WI38 (cell line): ENCODE measurements around the gene PRAC1.

ENCODE experiments used
- H3K4me3 ChIP-seq: 2 replicates; pipeline ENCODE4 v1.5.1; 2011; ENCODE audit warnings: low read depth, mild to moderate bottlenecking, control low read depth, low read length
- TF ChIP-seq, protein P1 (sequence below): IDR thresholded peaks from 2 replicates; pipeline ENCODE4 v1.5.1; 2012; ENCODE audit warnings: low read depth, mild to moderate bottlenecking, control low read depth, low read length

Gene PRAC1

GRCh38 chr17:48734333-48735061 lies 12.2 kb upstream of the PRAC1 start:
- TF ChIP-seq, protein P1, sequence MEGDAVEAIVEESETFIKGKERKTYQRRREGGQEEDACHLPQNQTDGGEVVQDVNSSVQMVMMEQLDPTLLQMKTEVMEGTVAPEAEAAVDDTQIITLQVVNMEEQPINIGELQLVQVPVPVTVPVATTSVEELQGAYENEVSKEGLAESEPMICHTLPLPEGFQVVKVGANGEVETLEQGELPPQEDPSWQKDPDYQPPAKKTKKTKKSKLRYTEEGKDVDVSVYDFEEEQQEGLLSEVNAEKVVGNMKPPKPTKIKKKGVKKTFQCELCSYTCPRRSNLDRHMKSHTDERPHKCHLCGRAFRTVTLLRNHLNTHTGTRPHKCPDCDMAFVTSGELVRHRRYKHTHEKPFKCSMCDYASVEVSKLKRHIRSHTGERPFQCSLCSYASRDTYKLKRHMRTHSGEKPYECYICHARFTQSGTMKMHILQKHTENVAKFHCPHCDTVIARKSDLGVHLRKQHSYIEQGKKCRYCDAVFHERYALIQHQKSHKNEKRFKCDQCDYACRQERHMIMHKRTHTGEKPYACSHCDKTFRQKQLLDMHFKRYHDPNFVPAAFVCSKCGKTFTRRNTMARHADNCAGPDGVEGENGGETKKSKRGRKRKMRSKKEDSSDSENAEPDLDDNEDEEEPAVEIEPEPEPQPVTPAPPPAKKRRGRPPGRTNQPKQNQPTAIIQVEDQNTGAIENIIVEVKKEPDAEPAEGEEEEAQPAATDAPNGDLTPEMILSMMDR, result no peak
- no peak overlapping the region for H3K4me3 ChIP-seq

DNA sequence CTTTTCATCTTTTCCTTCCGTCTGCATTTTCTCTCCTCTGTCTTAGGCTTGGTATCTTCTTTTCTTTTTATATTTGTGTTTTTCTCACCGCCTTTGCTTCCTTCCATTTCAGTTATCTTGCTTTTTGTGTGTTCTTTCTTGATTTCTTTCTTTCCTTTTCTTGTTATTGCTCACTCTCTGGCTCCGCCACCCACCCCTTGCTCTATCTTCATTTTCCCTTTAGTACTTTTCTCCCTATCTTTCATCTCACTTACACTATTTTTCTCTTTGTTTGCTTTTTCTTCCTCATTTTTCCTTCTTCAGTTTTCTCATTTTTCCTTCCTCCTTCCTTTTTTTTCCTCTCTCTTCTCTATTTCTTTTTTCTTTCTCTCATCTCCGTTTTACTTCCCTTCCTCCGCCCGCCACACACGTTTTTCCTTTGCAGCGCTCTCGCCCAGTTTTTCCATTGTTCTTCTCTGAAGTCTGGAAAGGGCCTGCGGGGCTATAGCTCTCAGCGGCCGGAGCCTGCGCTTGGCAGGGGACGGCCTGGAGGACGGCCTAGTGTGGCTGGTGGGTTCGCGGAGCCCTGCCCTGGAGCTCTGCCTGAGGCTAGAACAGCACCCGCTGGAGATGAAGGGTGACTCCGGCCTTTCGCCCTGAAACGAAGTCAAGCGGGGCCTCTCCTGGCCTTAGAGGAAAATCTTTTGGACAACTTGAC lies 11.5 kb upstream of the PRAC1 start:
- TF ChIP-seq, protein P1, result no peak
- no peak overlapping the region for H3K4me3 ChIP-seq

GRCh38 chr17:48732688-48733629 lies 10.6 kb upstream of the PRAC1 start:
- H3K4me3 ChIP-seq, result no peak overlapping the region
- TF ChIP-seq, protein P1, result no peak

- no peak overlapping the region for H3K4me3 ChIP-seq
- TF ChIP-seq, protein P1, result no peak
Observed at GRCh38 chr17:48731355-48731754, 9.0 kb upstream of the PRAC1 start.

- no peak overlapping the region for H3K4me3 ChIP-seq
- TF ChIP-seq, protein P1, result no peak
Observed at GRCh38 chr17:48730240-48730550, 7.9 kb upstream of the PRAC1 start.

- TF ChIP-seq, protein P1, result no peak
- H3K4me3 ChIP-seq, result no peak overlapping the region
Observed at GRCh38 chr17:48729335-48730239, 7.3 kb upstream of the PRAC1 start.
